Endothelial cell of umbilical vein (primary cell): ENCODE measurements around the gene STPG3.

Source experiments
- CTCF ChIP-seq, 2 donors: IDR thresholded peaks; 1 replicate in 1 of 2; 2 replicates in 1 of 2; pipeline ENCODE4 v1.5.1; 2011; ENCODE audit warnings: low read length in 2 of 2, mild to moderate bottlenecking in 2 of 2, moderate library complexity in 2 of 2, control low read depth in 1 of 2, inconsistent platforms in 1 of 2, low read depth in 1 of 2; ENCODE audit not compliant: insufficient read depth in 1 of 2; ENCODE audit errors: extremely low read depth in 1 of 2
- EZH2 ChIP-seq: IDR thresholded peaks from 2 replicates; pipeline ENCODE4 v1.6.1; 2012; ENCODE audit warnings: borderline replicate concordance, low read depth, mild to moderate bottlenecking, moderate library complexity, low read length, inconsistent platforms; ENCODE audit not compliant: severe bottlenecking
- FOS ChIP-seq: IDR thresholded peaks from 2 replicates; pipeline ENCODE4 v1.6.1; 2011; ENCODE audit warnings: mild to moderate bottlenecking, low read length, moderate library complexity, borderline replicate concordance; ENCODE audit not compliant: insufficient read depth
- GATA2 ChIP-seq: IDR thresholded peaks from 2 replicates; pipeline ENCODE4 v1.7.0; 2011; ENCODE audit warnings: low read depth, mild to moderate bottlenecking, moderate library complexity, mixed read lengths, low read length; ENCODE audit not compliant: insufficient read length, insufficient read depth
- JUN ChIP-seq: IDR thresholded peaks from 2 replicates; pipeline ENCODE4 v1.6.1; 2011; ENCODE audit warnings: borderline replicate concordance, low read depth; ENCODE audit not compliant: insufficient read length, insufficient read depth
- MYC ChIP-seq: IDR thresholded peaks from one replicate; pipeline ENCODE4 v1.6.1; 2011; ENCODE audit warnings: mild to moderate bottlenecking, low read depth, low read length
- POLR2A ChIP-seq: IDR thresholded peaks from 2 replicates; pipeline ENCODE4 v1.6.1; 2012; ENCODE audit warnings: low read depth, mild to moderate bottlenecking, control low read depth, low read length
- POLR2AphosphoS5 ChIP-seq: IDR thresholded peaks from 2 replicates; pipeline ENCODE4 v1.6.1; 2012; ENCODE audit warnings: low read depth, mild to moderate bottlenecking, control low read depth, low read length, moderate library complexity; ENCODE audit not compliant: insufficient read depth
- TF ChIP-seq, protein P1 (sequence below): IDR thresholded peaks from 2 replicates; pipeline ENCODE4 v1.6.1; 2011; ENCODE audit not compliant: insufficient read depth, insufficient read length

DNA sequence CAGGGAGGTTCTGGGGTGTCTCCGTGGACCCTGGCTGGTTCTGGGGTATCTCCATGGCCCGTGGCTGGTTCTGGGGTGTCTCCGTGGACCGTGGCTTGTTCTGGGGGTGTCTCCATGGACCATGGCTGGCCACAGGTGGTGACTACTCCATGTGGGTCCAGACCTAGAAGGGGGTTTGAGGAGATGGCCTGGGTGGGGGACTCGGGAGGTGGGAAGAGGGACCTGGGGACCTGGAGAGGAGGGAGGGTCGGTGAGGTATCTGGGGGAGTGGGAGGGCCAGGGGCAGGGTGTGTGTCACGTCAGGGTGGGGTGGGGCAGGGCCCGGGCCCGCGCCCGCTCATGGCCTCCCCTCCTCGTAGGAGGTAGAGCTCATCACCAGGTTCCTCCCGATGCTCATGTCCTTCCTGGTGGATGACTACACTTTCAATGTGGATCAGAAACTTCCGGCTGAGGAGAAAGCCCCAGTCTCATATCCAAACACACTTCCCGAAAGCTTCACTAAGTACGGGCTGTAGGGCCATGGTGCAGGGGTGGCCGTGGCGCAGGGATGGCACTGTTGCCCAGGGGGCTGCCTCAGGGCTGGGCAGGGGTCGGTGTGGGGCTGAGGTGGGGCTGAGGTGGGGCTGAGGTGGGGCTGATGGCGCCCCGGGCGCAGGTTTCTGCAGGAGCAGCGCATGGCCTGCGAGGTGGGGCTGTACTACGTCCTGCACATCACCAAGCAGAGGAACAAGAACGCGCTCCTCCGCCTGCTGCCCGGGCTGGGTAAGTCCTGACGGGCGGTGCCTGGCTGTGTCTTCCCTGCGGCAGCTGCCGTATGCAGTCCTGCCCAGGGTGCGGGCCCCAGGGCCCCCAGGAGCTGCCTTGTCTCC, 15.7 kb downstream of the STPG3 start:
- TF ChIP-seq CTCF (IDR thresholded peaks at IDR 0.05; ENCODE audit: extremely low read depth in 1 of 2, insufficient read depth in 1 of 2, low read depth in 1 of 2, low read length in 2 of 2): no peak
- no peak for TF ChIP-seq POLR2A
- no peak for TF ChIP-seq JUN
- TF ChIP-seq, protein P1, sequence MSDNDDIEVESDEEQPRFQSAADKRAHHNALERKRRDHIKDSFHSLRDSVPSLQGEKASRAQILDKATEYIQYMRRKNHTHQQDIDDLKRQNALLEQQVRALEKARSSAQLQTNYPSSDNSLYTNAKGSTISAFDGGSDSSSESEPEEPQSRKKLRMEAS: no peak
- TF ChIP-seq MYC: no peak
- no peak for TF ChIP-seq FOS
- no peak for TF ChIP-seq EZH2
- no peak for TF ChIP-seq POLR2AphosphoS5
- no peak for TF ChIP-seq GATA2
